ENCODE results near the gene KCNH2.

GRCh38 chr7:150950496-150951180 is 27.5 kb downstream of the KCNH2 start:
- no peak for TF ChIP-seq ZNF426 (tag by site-specific recombination; IDR thresholded peaks at IDR 0.05)
- no peak for TF ChIP-seq ZNF274 (IDR thresholded peaks at IDR 0.05; ENCODE audit: low read length)
- TF ChIP-seq ZNF274 (tag by site-specific recombination; IDR thresholded peaks at IDR 0.05; ENCODE audit: borderline replicate concordance): no peak
- no peak for TF ChIP-seq ZNF701 (tag by site-specific recombination; IDR thresholded peaks at IDR 0.05)
- no peak for TF ChIP-seq ZNF121 (tag by site-specific recombination; IDR thresholded peaks at IDR 0.05)
- no peak for TF ChIP-seq CTCF (tag by site-specific recombination; IDR thresholded peaks at IDR 0.05)
- no peak for TF ChIP-seq ZBTB1 (tag by site-specific recombination; IDR thresholded peaks at IDR 0.05)
- TF ChIP-seq, protein P1, sequence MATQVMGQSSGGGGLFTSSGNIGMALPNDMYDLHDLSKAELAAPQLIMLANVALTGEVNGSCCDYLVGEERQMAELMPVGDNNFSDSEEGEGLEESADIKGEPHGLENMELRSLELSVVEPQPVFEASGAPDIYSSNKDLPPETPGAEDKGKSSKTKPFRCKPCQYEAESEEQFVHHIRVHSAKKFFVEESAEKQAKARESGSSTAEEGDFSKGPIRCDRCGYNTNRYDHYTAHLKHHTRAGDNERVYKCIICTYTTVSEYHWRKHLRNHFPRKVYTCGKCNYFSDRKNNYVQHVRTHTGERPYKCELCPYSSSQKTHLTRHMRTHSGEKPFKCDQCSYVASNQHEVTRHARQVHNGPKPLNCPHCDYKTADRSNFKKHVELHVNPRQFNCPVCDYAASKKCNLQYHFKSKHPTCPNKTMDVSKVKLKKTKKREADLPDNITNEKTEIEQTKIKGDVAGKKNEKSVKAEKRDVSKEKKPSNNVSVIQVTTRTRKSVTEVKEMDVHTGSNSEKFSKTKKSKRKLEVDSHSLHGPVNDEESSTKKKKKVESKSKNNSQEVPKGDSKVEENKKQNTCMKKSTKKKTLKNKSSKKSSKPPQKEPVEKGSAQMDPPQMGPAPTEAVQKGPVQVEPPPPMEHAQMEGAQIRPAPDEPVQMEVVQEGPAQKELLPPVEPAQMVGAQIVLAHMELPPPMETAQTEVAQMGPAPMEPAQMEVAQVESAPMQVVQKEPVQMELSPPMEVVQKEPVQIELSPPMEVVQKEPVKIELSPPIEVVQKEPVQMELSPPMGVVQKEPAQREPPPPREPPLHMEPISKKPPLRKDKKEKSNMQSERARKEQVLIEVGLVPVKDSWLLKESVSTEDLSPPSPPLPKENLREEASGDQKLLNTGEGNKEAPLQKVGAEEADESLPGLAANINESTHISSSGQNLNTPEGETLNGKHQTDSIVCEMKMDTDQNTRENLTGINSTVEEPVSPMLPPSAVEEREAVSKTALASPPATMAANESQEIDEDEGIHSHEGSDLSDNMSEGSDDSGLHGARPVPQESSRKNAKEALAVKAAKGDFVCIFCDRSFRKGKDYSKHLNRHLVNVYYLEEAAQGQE (tag by site-specific recombination; IDR thresholded peaks at IDR 0.05): no peak
- TF ChIP-seq ZBTB17 (tag by site-specific recombination; IDR thresholded peaks at IDR 0.05): no peak
- TF ChIP-seq ZNF513 (tag by site-specific recombination; IDR thresholded peaks at IDR 0.05): no peak
- no peak for TF ChIP-seq MEIS1 (CRISPR knock-in tag; IDR thresholded peaks at IDR 0.05; ENCODE audit: borderline replicate concordance)
- no peak for TF ChIP-seq ZNF23 (tag by site-specific recombination; IDR thresholded peaks at IDR 0.05; ENCODE audit: borderline replicate concordance)

All from HEK293 (cell line).